Mesenteric fat pad (tissue), 1 donor: Measurements from ENCODE around the gene ALMS1. TPM values are rescaled to one million over a fixed set of nuclear protein-coding genes. Genes with fewer than 3 reads are reported as not detected.
"Not testable (repeated sequence)": the region's sequence is repeated elsewhere in the genome, so short reads cannot be mapped to it uniquely, and the experiment has no call there.

Experiments
- DNase-seq: peaks from one replicate; pipeline ENCODE4 v3.0.0-alpha.2; 2020; ENCODE audit warnings: low spot score
- long read RNA-seq: library from polyadenylated mRNA; unstranded; transcript quantifications from one replicate; pipeline ENCODE4 v2.0.0, GENCODE V29; 2020
- total RNA-seq: library from RNA; stranded (reverse); fragmentation: NEBNext Ultra II Directional; extraction: Animal tissue kit (Norgen Biotek cat#: 25700); gene quantifications from one replicate; pipeline ENCODE4 v1.2.1, GENCODE V29; 2021
- donor health status: DM: yes; HTN: yes; CAD: no.

Gene ALMS1, protein sequence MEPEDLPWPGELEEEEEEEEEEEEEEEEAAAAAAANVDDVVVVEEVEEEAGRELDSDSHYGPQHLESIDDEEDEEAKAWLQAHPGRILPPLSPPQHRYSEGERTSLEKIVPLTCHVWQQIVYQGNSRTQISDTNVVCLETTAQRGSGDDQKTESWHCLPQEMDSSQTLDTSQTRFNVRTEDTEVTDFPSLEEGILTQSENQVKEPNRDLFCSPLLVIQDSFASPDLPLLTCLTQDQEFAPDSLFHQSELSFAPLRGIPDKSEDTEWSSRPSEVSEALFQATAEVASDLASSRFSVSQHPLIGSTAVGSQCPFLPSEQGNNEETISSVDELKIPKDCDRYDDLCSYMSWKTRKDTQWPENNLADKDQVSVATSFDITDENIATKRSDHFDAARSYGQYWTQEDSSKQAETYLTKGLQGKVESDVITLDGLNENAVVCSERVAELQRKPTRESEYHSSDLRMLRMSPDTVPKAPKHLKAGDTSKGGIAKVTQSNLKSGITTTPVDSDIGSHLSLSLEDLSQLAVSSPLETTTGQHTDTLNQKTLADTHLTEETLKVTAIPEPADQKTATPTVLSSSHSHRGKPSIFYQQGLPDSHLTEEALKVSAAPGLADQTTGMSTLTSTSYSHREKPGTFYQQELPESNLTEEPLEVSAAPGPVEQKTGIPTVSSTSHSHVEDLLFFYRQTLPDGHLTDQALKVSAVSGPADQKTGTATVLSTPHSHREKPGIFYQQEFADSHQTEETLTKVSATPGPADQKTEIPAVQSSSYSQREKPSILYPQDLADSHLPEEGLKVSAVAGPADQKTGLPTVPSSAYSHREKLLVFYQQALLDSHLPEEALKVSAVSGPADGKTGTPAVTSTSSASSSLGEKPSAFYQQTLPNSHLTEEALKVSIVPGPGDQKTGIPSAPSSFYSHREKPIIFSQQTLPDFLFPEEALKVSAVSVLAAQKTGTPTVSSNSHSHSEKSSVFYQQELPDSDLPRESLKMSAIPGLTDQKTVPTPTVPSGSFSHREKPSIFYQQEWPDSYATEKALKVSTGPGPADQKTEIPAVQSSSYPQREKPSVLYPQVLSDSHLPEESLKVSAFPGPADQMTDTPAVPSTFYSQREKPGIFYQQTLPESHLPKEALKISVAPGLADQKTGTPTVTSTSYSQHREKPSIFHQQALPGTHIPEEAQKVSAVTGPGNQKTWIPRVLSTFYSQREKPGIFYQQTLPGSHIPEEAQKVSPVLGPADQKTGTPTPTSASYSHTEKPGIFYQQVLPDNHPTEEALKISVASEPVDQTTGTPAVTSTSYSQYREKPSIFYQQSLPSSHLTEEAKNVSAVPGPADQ (N-terminal part only)
- 12.2 TPM for total RNA-seq
- long read RNA-seq: 0 reads

DNA sequence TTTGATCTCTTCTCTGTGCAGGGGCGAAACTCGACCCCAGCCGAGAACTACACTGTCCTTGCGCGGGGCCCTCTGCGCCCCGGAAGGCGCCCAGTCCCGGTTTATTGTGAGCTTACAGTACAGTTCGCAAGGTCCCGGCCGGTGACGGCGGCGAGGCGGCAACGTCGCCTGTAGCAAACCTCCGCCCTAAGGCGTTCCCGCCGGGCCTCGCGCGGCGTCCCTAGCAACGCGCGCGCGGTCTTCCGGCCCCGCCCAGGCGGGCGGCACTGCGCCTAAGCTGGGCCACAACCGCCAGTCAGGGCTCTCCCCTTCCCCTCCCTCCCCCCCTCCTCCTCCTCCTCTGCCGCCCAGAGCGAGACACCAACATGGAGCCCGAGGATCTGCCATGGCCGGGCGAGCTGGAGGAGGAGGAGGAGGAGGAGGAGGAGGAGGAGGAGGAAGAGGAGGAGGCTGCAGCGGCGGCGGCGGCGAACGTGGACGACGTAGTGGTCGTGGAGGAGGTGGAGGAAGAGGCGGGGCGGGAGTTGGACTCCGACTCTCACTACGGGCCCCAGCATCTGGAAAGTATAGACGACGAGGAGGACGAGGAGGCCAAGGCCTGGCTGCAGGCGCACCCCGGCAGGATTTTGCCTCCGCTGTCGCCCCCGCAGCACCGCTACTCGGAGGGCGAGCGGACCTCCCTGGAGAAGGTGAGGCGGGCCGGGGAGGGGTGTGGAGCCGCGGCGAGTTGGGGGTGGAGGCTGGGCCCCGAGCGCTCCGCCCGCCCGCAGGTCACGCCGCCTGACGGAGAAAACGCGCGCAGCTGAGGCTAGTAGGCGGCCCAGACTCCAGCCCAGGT lies at the start of gene ALMS1:
Gene ALMS1, plus strand, starts transcription at position 333 of the 838 bp plus-strand sequence. Its CDS starts 33 bp downstream, at position 366.
- DNase-seq: peak; percentile 95

- DNase-seq: no peak
These were observed 47.8 kb upstream of the ALMS1 start for GRCh38 chr2:73337828-73338227.

- DNase-seq: no peak
These were observed 46.4 kb upstream of the ALMS1 start for GRCh38 chr2:73339201-73339600.

DNA sequence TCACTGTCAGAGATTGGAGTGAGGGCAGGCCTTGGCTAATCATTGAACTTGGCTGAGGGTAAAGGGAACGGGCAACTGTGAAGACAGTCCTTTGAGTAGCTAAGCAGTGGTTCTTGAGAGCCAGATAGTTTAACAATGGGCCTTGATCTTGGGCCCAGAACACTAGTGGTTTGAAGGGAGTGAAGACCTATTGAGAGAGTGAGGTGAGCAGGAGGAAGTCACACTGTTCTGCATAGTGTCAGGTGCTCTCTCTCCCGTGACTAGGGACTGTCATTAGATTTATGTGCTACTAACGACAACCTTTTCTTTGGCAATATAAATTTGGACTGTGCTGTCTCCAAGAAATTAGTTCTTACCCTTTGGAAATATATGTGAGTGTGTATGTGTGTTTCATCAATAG lies 44.6 kb upstream of the ALMS1 start:
- DNase-seq: no peak

DNA sequence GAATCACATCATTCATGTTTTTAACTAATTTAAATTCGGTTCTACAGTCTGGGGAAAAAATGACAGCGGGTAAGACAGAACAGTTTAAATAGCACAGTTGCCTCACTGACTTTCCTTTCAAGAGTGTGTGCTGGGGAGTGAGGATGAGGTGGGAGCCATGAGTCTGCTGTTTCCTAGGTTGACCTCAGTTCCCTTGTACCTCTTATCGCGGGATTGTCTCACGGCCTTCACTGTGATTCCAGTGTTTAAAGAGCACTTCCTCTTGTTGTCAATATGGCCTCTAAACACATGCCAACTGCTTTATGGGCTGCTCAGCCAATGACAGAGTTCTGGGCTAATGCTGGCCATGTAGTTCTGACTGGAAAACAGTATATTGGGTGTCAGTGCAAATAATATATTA lies 41.6 kb upstream of the ALMS1 start:
- no peak for DNase-seq

- not testable (repeated sequence) for DNase-seq
These were observed 40.9 kb upstream of the ALMS1 start for GRCh38 chr2:73344747-73345146.

- DNase-seq: no peak
These were observed 35.5 kb upstream of the ALMS1 start for GRCh38 chr2:73350035-73350691.

- DNase-seq: no peak
These were observed 29.5 kb upstream of the ALMS1 start for GRCh38 chr2:73356097-73356496.

GRCh38 chr2:73359915-73360697 lies 25.5 kb upstream of the ALMS1 start:
- no peak for DNase-seq

DNA sequence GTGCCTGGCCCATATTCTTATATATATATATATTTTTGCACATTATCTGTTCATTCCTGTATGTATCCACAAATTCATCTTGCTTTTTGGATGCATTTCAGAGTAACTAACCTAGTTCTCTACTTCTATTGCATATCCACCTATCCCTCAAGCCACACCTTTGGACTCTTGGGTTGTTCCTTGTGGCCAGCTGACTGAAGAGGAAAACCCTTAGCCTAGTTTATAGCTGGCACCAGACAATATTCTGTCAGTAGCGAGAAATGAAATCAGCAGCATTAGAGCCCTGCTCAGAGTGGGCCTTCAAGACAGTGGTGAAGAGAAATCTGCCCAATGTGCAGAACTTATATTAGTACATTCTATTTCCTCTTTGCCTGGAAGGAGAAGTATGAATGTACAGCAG lies 19.6 kb upstream of the ALMS1 start:
- DNase-seq: no peak

DNA sequence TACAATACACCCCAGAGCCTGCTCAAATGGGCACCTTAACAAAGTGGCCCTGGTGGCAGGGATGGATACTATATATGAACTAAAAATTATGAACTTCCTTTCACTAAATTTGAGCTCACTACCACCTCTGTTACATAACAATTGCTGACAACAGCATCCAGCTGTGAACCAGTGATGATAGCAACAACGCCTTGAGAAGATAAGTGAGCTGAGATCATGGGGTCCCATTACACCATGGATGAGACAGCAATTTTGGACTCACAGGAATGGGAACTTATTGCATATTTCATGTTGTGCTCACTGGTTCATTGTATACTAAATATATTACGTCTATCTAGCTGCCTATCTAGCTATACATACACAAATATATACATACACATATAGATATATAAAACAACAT lies 16.9 kb upstream of the ALMS1 start:
- no peak for DNase-seq

GRCh38 chr2:73370348-73370747 lies 15.3 kb upstream of the ALMS1 start:
- no peak for DNase-seq

DNA sequence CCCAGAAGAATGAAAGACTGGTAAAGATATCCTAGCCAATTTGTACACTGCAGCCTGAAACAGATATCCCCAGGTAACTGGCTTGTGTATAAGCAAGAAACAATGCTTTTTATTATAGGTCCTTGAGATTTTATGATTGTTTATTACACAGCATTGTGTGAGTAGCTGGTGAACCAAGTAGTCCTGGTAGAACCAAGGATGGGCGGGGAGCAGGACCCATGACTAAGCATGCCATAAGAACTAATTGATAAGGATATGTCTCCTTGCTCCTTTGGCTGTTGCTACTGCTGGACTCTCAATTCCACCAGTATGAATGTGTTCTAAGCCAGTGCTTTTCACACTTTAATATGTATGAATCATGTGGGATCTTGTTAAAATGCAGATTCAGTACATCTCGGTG lies 12.3 kb upstream of the ALMS1 start:
- no peak for DNase-seq

DNA sequence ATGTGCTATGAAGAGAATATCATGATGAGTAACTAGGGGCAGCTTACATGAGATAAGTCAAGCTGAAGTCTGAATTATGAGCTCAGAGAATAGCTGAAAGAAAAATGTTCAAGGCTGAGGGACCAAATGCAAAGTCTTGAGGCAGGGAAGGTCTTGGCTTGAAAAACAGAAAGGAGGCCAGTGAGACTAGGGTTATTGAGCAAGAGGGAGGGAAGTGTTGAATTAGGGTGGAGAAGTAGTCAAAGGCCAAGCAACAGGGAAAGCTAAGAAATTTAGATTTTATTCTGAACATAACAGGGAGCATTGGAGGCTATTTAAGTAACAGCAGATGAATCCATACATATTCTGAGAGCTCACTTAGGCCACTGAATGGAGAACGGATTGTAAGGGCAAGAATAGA lies 11.4 kb upstream of the ALMS1 start:
- DNase-seq: no peak

DNA sequence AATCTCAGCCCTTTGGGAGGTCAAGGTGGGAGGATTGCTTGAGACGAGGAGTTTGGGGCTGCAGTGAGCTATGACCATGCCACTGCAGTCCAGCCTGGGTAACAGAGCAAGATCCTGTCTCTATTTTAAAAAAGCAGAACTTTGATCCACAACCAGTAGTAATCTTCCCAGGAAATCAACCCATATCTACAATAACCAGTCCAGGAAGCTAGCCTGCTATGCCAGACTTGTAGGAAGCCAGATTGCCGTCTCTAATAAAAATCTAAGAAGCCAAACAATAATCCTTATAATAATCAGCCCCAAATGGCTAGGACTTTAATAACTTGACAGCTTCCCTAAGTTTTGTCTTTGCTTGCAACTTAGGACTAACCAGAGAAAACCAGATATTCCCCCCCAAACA lies 9.0 kb upstream of the ALMS1 start:
- no peak for DNase-seq

DNA sequence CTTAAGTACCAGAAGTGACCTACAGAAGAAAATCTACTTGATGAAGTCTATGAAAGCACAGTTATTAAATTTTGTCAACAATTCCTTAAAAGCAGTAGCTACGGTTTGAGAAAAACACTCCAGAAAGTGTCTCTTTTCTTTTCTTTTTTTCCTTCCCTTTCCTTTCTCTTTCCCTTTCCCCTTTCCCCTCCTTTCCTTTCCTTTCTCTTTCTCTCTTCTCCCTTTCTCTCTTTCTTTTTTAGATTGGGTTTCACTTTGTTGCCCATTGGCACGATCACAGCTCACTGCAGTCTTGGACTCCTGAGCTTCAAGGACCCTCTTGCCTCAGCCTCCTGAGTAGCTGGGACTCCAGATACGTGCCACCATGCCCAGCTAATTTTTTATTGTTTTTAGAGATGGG lies 2.6 kb upstream of the ALMS1 start:
- DNase-seq: no peak

GRCh38 chr2:73385123-73385503 lies 523 bp upstream of the ALMS1 start:
- no peak for DNase-seq

GRCh38 chr2:73386342-73386868 lies 769 bp downstream of the ALMS1 start:
- DNase-seq: no peak
